Tibial artery (tissue), 4 donors: ENCODE results near the gene SBF1.

ENCODE experiments used
- DNase-seq, 2 donors: peaks; one replicate each; pipeline ENCODE4 v3.0.0-alpha.2; 2019
- H3K27ac ChIP-seq, 2 donors: fragments of 200-600 bp; sonication (generic) in 1 of 2; 1 replicate in 1 of 2; 2 replicates in 1 of 2; pipeline ENCODE4 v1.5.1; 2018 to 2019; ENCODE audit warnings: mild to moderate bottlenecking in 1 of 2
- H3K27me3 ChIP-seq, 2 donors: fragments of 200-600 bp; sonication (generic) in 1 of 2; one replicate each; pipeline versions ENCODE4 v1.5.1 to v1.6.0; 2016 to 2019
- H3K36me3 ChIP-seq, 3 donors: fragments of 200-600 bp; sonication (generic) in 2 of 3; one replicate each; pipeline ENCODE4 v1.5.1; 2016 to 2019; ENCODE audit warnings: mild to moderate bottlenecking in 2 of 3
- H3K4me1 ChIP-seq, 4 donors: fragments of 200-600 bp; sonication (generic) in 2 of 4; 1 replicate in 3 of 4; 2 replicates in 1 of 4; pipeline ENCODE4 v1.5.1; 2016 to 2019
- H3K4me3 ChIP-seq, 2 donors: fragments of 200-600 bp; sonication (generic) in 1 of 2; 1 replicate in 1 of 2; 2 replicates in 1 of 2; pipeline ENCODE4 v1.5.1; 2018 to 2019; ENCODE audit warnings: mild to moderate bottlenecking in 2 of 2
- H3K9me3 ChIP-seq, 3 donors: fragments of 200-600 bp; sonication (generic) in 1 of 3; one replicate each; pipeline ENCODE4 v1.5.1; 2016 to 2019
- CTCF ChIP-seq, 2 experiments: fragments of 200-600 bp in 1 of 2; fragments of 450-650 bp in 1 of 2; IDR thresholded peaks; one replicate each; pipeline ENCODE4 v1.5.1; 2017 to 2019; ENCODE audit warnings: antibody characterized with exemption in 2 of 2, mild to moderate bottlenecking in 1 of 2, moderate library complexity in 1 of 2
- intact Hi-C: fragments of 100-400 bp; cut with DNase I; formaldehyde crosslinking; loops from one replicate; pipeline ENCODE4 v1.15.0; 2023; ENCODE audit warnings: low total_unique reads

The SBF1 gene

GRCh38 chr22:50483977-50484853 is 9.4 kb upstream of the SBF1 start:
- Histone ChIP-seq H3K4me1 (peaks cover 0 to 16% (median 8%) of the 10 kb centered on the region in 4 donors), H3K4me3 (no peak overlapping the region), H3K36me3 (no peaks in the 10 kb centered on the region), H3K27me3 (peaks cover 15 to 88% of the 10 kb centered on the region in 2 donors), H3K27ac (no peak overlapping the region), H3K9me3 (no peaks in the 10 kb centered on the region)
- intact Hi-C loops, result no loop called here
- TF ChIP-seq CTCF (IDR thresholded peaks at IDR 0.05), result no peak
- no peak for DNase-seq

- no peak overlapping the region for H3K4me3 ChIP-seq
- no peak overlapping the region for H3K27ac ChIP-seq
- TF ChIP-seq CTCF (IDR thresholded peaks at IDR 0.05), result no peak
- peaks cover 15 to 89% of the 10 kb centered on the region in 2 donors for H3K27me3 ChIP-seq
- no peaks in the 10 kb centered on the region for H3K9me3 ChIP-seq
- intact Hi-C loops, result no loop called here
- H3K4me1 ChIP-seq, result peaks cover 0 to 16% (median 8%) of the 10 kb centered on the region in 4 donors
- DNase-seq, result no peak
- H3K36me3 ChIP-seq, result no peaks in the 10 kb centered on the region
Measured at GRCh38 chr22:50483556-50483955, 8.7 kb upstream of the SBF1 start.

GRCh38 chr22:50483106-50483505 is 8.3 kb upstream of the SBF1 start:
- H3K36me3 ChIP-seq, result no peaks in the 10 kb centered on the region
- peaks cover 0 to 16% (median 8%) of the 10 kb centered on the region in 4 donors for H3K4me1 ChIP-seq
- H3K4me3 ChIP-seq, result no peak overlapping the region
- intact Hi-C loops, result no loop called here
- no peak for DNase-seq
- H3K27ac ChIP-seq, result no peak overlapping the region
- no peak for TF ChIP-seq CTCF (IDR thresholded peaks at IDR 0.05)
- H3K27me3 ChIP-seq, result peaks cover 15 to 86% of the 10 kb centered on the region in 2 donors
- H3K9me3 ChIP-seq, result no peaks in the 10 kb centered on the region

- H3K9me3 ChIP-seq, result no peaks in the 10 kb centered on the region
- H3K36me3 ChIP-seq, result no peaks in the 10 kb centered on the region
- no peak for TF ChIP-seq CTCF (IDR thresholded peaks at IDR 0.05)
- no peak for DNase-seq
- no peak overlapping the region for H3K4me3 ChIP-seq
- no peak overlapping the region for H3K27ac ChIP-seq
- H3K4me1 ChIP-seq, result peaks cover 0 to 16% (median 8%) of the 10 kb centered on the region in 4 donors
- H3K27me3 ChIP-seq, result peaks cover 15 to 79% of the 10 kb centered on the region in 2 donors
- intact Hi-C loops, result no loop called here
Measured at GRCh38 chr22:50482107-50483074, 7.6 kb upstream of the SBF1 start.

GRCh38 chr22:50481440-50482106 is 6.7 kb upstream of the SBF1 start, which contains the start of gene ADM2:
TSS of gene ADM2 (plus strand) at chr22:50481543. CDS start at chr22:50481848, 305 bp downstream.
- Histone ChIP-seq H3K9me3 (no peaks in the 10 kb centered on the region), H3K36me3 (no peaks in the 10 kb centered on the region), H3K4me1 (peaks cover 0 to 16% (median 8%) of the 10 kb centered on the region in 4 donors), H3K4me3 (peak within 1 kb of the TSS; percentile 30 to 44), H3K27ac (no peak within 1 kb of the TSS), H3K27me3 (peaks cover 15 to 72% of the 10 kb centered on the region in 2 donors)
- intact Hi-C loops, result no loop called here
- no peak for TF ChIP-seq CTCF (IDR thresholded peaks at IDR 0.05)
- no peak for DNase-seq
